Measurements from ENCODE around the gene NCAN.

DNA sequence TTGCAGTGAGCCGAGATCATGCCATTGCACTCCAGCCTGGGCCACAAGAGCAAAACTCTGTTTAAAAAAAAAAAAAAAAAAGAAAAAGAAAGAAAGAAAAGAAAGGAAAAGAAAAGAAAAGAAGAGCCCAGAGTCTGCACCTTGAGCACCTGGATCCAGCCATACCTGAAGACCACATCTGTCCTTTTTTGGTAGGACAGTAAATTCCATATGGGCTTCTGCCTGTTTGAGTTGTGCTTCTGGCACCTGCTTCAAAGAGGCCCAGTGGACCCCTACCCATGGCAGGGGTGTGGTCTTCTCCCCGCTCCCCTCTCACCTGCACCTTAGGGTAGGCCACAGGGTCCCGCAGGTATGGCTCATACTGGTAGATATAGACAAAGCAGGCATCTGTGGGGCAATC lies 55.5 kb downstream of the NCAN start:
- TF ChIP-seq, protein P1, sequence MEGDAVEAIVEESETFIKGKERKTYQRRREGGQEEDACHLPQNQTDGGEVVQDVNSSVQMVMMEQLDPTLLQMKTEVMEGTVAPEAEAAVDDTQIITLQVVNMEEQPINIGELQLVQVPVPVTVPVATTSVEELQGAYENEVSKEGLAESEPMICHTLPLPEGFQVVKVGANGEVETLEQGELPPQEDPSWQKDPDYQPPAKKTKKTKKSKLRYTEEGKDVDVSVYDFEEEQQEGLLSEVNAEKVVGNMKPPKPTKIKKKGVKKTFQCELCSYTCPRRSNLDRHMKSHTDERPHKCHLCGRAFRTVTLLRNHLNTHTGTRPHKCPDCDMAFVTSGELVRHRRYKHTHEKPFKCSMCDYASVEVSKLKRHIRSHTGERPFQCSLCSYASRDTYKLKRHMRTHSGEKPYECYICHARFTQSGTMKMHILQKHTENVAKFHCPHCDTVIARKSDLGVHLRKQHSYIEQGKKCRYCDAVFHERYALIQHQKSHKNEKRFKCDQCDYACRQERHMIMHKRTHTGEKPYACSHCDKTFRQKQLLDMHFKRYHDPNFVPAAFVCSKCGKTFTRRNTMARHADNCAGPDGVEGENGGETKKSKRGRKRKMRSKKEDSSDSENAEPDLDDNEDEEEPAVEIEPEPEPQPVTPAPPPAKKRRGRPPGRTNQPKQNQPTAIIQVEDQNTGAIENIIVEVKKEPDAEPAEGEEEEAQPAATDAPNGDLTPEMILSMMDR (IDR thresholded peaks at IDR 0.05; ENCODE audit: insufficient read depth, low read length, poor library complexity, severe bottlenecking), result no peak
- TF ChIP-seq EZH2phosphoT487 (conservative IDR thresholded peaks at IDR 0.05; ENCODE audit: low read length), result no peak
